ENCODE measurements around the gene AMBRA1. TPM values are rescaled to one million over a fixed set of nuclear protein-coding genes. Genes with fewer than 3 reads are reported as not detected.

The AMBRA1 gene
- total and polyA plus RNA-seq, 8 donors: 6.8 to 18.7 (median 11.1) TPM

- Histone ChIP-seq H3K27me3 (no peaks in the 10 kb centered on the region), H3K27ac (no peak overlapping the region), H3K9me3 (no peaks in the 10 kb centered on the region), H3K36me3 (no peaks in the 10 kb centered on the region), H3K4me1 (peaks cover 12 to 20% (median 15%) of the 10 kb centered on the region in 3 donors), H3K4me3 (no peak overlapping the region)
- DNase-seq (no peak), FAIRE-seq (no peak), ATAC-seq (peak in 1 of 4 donors; percentile 24)
- intact Hi-C loops (cut with DNase I): no loop called here
- no peak for TF ChIP-seq CTCF (IDR thresholded peaks at IDR 0.05)
- 80 to 94% methylated on average over 1 of the region's 1 CpG for WGBS, 2 donors
Measured at GRCh38 chr11:46564459-46564858, 29.4 kb downstream of the AMBRA1 start.

- Histone ChIP-seq H3K4me1 (peaks cover 15 to 20% (median 16%) of the 10 kb centered on the region in 3 donors), H3K27ac (no peak overlapping the region), H3K36me3 (no peaks in the 10 kb centered on the region), H3K4me3 (no peak overlapping the region), H3K27me3 (no peaks in the 10 kb centered on the region), H3K9me3 (no peaks in the 10 kb centered on the region)
- intact Hi-C loops (cut with DNase I): no loop called here
- ATAC-seq (no peak), FAIRE-seq (no peak), DNase-seq (no peak)
- no peak for TF ChIP-seq CTCF (IDR thresholded peaks at IDR 0.05)
- 98% methylated on average over 5 of the region's 5 CpGs for WGBS, 2 donors
Measured at GRCh38 chr11:46562527-46562926, 31.3 kb downstream of the AMBRA1 start.

GRCh38 chr11:46560300-46560991, 33.4 kb downstream of the AMBRA1 start:
- DNase-seq: no peak
- intact Hi-C loops (cut with DNase I): no loop called here
- peak overlapping the region in 2 of 4 donors; percentile 25 to 39 for H3K4me3 ChIP-seq
- H3K9me3 ChIP-seq: no peaks in the 10 kb centered on the region
- H3K27me3 ChIP-seq: no peaks in the 10 kb centered on the region
- no peak for FAIRE-seq
- no peak for TF ChIP-seq CTCF (IDR thresholded peaks at IDR 0.05)
- no peaks in the 10 kb centered on the region for H3K36me3 ChIP-seq
- 2 to 4% methylated on average over 6 of the region's 6 CpGs for WGBS, 2 donors
- peak overlapping the region in 3 of 4 donors; percentile 6 to 79 (median 77) for H3K27ac ChIP-seq
- peaks cover 17 to 25% (median 17%) of the 10 kb centered on the region in 3 donors for H3K4me1 ChIP-seq
- peak; percentile 65 to 86 (median 83) for ATAC-seq

- ATAC-seq: no peak
- no peaks in the 10 kb centered on the region for H3K27me3 ChIP-seq
- H3K36me3 ChIP-seq: no peaks in the 10 kb centered on the region
- H3K4me1 ChIP-seq: peaks cover 23 to 25% (median 23%) of the 10 kb centered on the region in 3 donors
- no peak for FAIRE-seq
- TF ChIP-seq CTCF (IDR thresholded peaks at IDR 0.05): no peak
- H3K27ac ChIP-seq: peak overlapping the region in 3 of 4 donors; percentile 11 to 79 (median 77)
- intact Hi-C loops (cut with DNase I): no loop called here
- 17 to 23% methylated on average over 1 of the region's 1 CpG for WGBS, 2 donors
- H3K9me3 ChIP-seq: no peaks in the 10 kb centered on the region
- H3K4me3 ChIP-seq: peak overlapping the region in 2 of 4 donors; percentile 25 to 39
- DNase-seq: no peak
Measured at GRCh38 chr11:46559815-46560214, 34.0 kb downstream of the AMBRA1 start.

GRCh38 chr11:46557684-46558151, 36.1 kb downstream of the AMBRA1 start:
- Histone ChIP-seq H3K27me3 (no peaks in the 10 kb centered on the region), H3K4me1 (peaks cover 36 to 40% (median 38%) of the 10 kb centered on the region in 3 donors), H3K4me3 (no peak overlapping the region), H3K36me3 (no peaks in the 10 kb centered on the region), H3K9me3 (no peaks in the 10 kb centered on the region), H3K27ac (no peak overlapping the region)
- WGBS, 2 donors: 65 to 66% methylated on average over 7 of the region's 7 CpGs
- FAIRE-seq (no peak), DNase-seq (no peak), ATAC-seq (no peak)
- intact Hi-C loops (cut with DNase I): no loop called here
- TF ChIP-seq CTCF (IDR thresholded peaks at IDR 0.05): no peak

All from pancreas (tissue), 10 donors.